HG03175 (cell line): ENCODE data around the gene SLC2A2.
A peak's percentile ranks its signal among the peaks of the same experiment; 100 is the strongest.

Source experiments
- ATAC-seq: cut with Tn5 transposase; IDR thresholded peaks from one replicate; pipeline ENCODE4 v1.9.1; 2021; ENCODE audit warnings: mild to moderate bottlenecking, moderate library complexity; ENCODE audit not compliant: unreplicated experiment

The SLC2A2 gene

GRCh38 chr3:171038342-171038741 is 11.8 kb upstream of the SLC2A2 start:
- ATAC-seq, result no peak

GRCh38 chr3:171028779-171029232 is 2.3 kb upstream of the SLC2A2 start:
- no peak for ATAC-seq

GRCh38 chr3:171028025-171028778 is 1.7 kb upstream of the SLC2A2 start:
- peak; percentile 58 for ATAC-seq

GRCh38 chr3:171023566-171023965 is 3.0 kb downstream of the SLC2A2 start:
- no peak for ATAC-seq

GRCh38 chr3:171021377-171021776 is 5.1 kb downstream of the SLC2A2 start:
- ATAC-seq, result no peak

GRCh38 chr3:171018156-171018935 is 8.2 kb downstream of the SLC2A2 start:
- ATAC-seq, result no peak

GRCh38 chr3:171013822-171014748 is 12.4 kb downstream of the SLC2A2 start:
- ATAC-seq, result no peak

GRCh38 chr3:171011873-171012336 is 14.6 kb downstream of the SLC2A2 start:
- ATAC-seq, result no peak

- no peak for ATAC-seq
Measured at GRCh38 chr3:171011109-171011872, 15.2 kb downstream of the SLC2A2 start.

- ATAC-seq, result no peak
Measured at GRCh38 chr3:171007316-171007715, 19.2 kb downstream of the SLC2A2 start.

- ATAC-seq, result no peak
Measured at GRCh38 chr3:171005648-171006047, 20.9 kb downstream of the SLC2A2 start.

- peak; percentile 56 for ATAC-seq
Measured at GRCh38 chr3:171001957-171002694, 24.4 kb downstream of the SLC2A2 start.

GRCh38 chr3:171001250-171001893 is 25.1 kb downstream of the SLC2A2 start:
- no peak for ATAC-seq

GRCh38 chr3:171000281-171000680 is 26.2 kb downstream of the SLC2A2 start:
- ATAC-seq, result no peak

- ATAC-seq, result no peak
Measured at GRCh38 chr3:170999737-171000242, 26.7 kb downstream of the SLC2A2 start.

- no peak for ATAC-seq
Measured at GRCh38 chr3:170997961-170998913, 28.3 kb downstream of the SLC2A2 start.

GRCh38 chr3:170992854-170993253 is 33.7 kb downstream of the SLC2A2 start:
- ATAC-seq, result no peak

GRCh38 chr3:170991664-170992063 is 34.9 kb downstream of the SLC2A2 start:
- no peak for ATAC-seq
